Right lobe of liver (tissue), 6 donors: Measurements from ENCODE around the gene SNX32. TPM values are rescaled to one million over a fixed set of nuclear protein-coding genes. Genes with fewer than 3 reads are reported as not detected.
A peak's percentile ranks its signal among the peaks of the same experiment; 100 is the strongest.

Experiments
- ATAC-seq, 4 donors: fragments of 200-7000 bp; cut with Tn5 transposase; one replicate each; pipeline ENCODE4 v1.9.1; 2020; ENCODE audit warnings: mild to moderate bottlenecking in 4 of 4, moderate library complexity in 4 of 4
- DNase-seq, 3 donors: peaks; one replicate each; pipeline ENCODE4 v3.0.0-alpha.2; 2020
- H3K27ac ChIP-seq, 3 donors: fragments of 200-600 bp; one replicate each; pipeline ENCODE4 v1.8.0; 2022
- H3K27me3 ChIP-seq, 2 donors: fragments of 200-600 bp; one replicate each; pipeline ENCODE4 v1.8.0; 2022
- H3K36me3 ChIP-seq, 4 donors: fragments of 200-600 bp; sonication (generic) in 1 of 4; one replicate each; pipeline versions ENCODE4 v1.5.1 to v1.8.0; 2017 to 2022; ENCODE audit warnings: control low read depth in 1 of 4
- H3K4me1 ChIP-seq, 4 donors: fragments of 200-600 bp; sonication (generic) in 1 of 4; one replicate each; pipeline versions ENCODE4 v1.5.1 to v1.8.0; 2017 to 2022; ENCODE audit warnings: control low read depth in 1 of 4
- H3K4me3 ChIP-seq, 3 donors: fragments of 200-600 bp; one replicate each; pipeline ENCODE4 v1.8.0; 2022
- H3K9me3 ChIP-seq, 4 donors: fragments of 200-600 bp; sonication (generic) in 1 of 4; one replicate each; pipeline versions ENCODE4 v1.5.1 to v1.8.0; 2017 to 2022; ENCODE audit warnings: control low read depth in 1 of 4
- POLR2A ChIP-seq: fragments of 450-650 bp; IDR thresholded peaks from one replicate; pipeline ENCODE4 v1.6.1; 2017; ENCODE audit warnings: antibody characterized with exemption, mild to moderate bottlenecking
- WGBS: methylation state at CpG from one replicate; pipeline ENCODE4 v1.1.6; 2018; ENCODE audit warnings: low coverage, low lambda C conversion rate; ENCODE audit not compliant: insufficient coverage; ENCODE audit errors: missing lambda C conversion rate; 5-methylcytosine and 5-hydroxymethylcytosine counted together
- intact Hi-C, 2 donors: fragments of 100-400 bp; cut with DNase I; formaldehyde crosslinking; loops; one replicate each; pipeline versions ENCODE4 v1.11.2 to v1.14.1; 2022
- total RNA-seq, 6 experiments: library from RNA; depleted of rRNA in 2 of 6; stranded (reverse); fragments of >200 nt in 2 of 6; fragmentation: NEBNext Ultra II Directional in 3 of 6; extraction: Animal tissue kit (Norgen Biotek cat#: 25700) in 3 of 6; gene quantifications; one replicate each; pipeline versions ENCODE4 v1.1.0 to v1.2.4, GENCODE V29; 2016 to 2023
- TF ChIP-seq, protein P1 (sequence below), 4 donors: fragments of 200-600 bp in 3 of 4; fragments of 450-650 bp in 1 of 4; IDR thresholded peaks; one replicate each; pipeline versions ENCODE4 v1.5.1 to v1.8.0; 2016 to 2022; ENCODE audit warnings: antibody characterized with exemption in 4 of 4, mild to moderate bottlenecking in 2 of 4
- donor health status: DM: no; HTN: yes; CAD: no.
- donor health status: DM: no; HTN: no; CAD: no.
- donor health status: DM: no; HTN: no; CAD: no.
- donor health status: DM: no; HTN: yes; CAD: no.
- donor health status: DM: no; HTN: yes; CAD: no.

Gene SNX32
- total RNA-seq, 6 experiments from 2014 or later = 0.16 to 0.37 (median 0.31) TPM; not detected in 3

DNA sequence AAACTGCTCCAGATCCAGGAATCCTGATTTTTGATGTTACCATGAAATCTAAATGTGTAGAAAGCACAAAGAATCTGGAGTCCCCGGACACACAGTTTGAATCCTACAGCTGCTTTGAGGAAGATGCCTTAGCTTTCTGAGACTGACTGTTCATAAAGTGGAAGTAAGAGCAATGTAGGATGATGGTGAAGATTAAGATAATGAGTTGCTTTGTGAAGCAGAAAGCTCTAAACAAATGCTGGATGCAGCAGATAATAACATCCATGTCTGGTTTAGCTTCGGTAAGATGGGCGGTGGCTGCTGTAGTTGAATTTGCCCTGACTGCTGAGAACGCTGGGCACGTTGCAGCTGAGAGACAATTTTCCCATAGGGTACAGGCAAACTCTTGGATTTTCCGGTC, 26.8 kb upstream of the SNX32 start:
- TF ChIP-seq, protein P1, sequence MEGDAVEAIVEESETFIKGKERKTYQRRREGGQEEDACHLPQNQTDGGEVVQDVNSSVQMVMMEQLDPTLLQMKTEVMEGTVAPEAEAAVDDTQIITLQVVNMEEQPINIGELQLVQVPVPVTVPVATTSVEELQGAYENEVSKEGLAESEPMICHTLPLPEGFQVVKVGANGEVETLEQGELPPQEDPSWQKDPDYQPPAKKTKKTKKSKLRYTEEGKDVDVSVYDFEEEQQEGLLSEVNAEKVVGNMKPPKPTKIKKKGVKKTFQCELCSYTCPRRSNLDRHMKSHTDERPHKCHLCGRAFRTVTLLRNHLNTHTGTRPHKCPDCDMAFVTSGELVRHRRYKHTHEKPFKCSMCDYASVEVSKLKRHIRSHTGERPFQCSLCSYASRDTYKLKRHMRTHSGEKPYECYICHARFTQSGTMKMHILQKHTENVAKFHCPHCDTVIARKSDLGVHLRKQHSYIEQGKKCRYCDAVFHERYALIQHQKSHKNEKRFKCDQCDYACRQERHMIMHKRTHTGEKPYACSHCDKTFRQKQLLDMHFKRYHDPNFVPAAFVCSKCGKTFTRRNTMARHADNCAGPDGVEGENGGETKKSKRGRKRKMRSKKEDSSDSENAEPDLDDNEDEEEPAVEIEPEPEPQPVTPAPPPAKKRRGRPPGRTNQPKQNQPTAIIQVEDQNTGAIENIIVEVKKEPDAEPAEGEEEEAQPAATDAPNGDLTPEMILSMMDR (IDR thresholded peaks at IDR 0.05) = no peak
- TF ChIP-seq POLR2A = no peak
- ATAC-seq (no peak), DNase-seq (peak in 1 of 3 donors; percentile 11)
- Histone ChIP-seq H3K9me3 (no peaks in the 10 kb centered on the region), H3K27me3 (no peaks in the 10 kb centered on the region), H3K4me1 (no peaks in the 10 kb centered on the region), H3K27ac (no peak overlapping the region), H3K36me3 (no peaks in the 10 kb centered on the region), H3K4me3 (no peak overlapping the region)
- 49% methylated on average over 5 of the region's 6 CpGs for WGBS
- intact Hi-C loops = no loop called here

DNA sequence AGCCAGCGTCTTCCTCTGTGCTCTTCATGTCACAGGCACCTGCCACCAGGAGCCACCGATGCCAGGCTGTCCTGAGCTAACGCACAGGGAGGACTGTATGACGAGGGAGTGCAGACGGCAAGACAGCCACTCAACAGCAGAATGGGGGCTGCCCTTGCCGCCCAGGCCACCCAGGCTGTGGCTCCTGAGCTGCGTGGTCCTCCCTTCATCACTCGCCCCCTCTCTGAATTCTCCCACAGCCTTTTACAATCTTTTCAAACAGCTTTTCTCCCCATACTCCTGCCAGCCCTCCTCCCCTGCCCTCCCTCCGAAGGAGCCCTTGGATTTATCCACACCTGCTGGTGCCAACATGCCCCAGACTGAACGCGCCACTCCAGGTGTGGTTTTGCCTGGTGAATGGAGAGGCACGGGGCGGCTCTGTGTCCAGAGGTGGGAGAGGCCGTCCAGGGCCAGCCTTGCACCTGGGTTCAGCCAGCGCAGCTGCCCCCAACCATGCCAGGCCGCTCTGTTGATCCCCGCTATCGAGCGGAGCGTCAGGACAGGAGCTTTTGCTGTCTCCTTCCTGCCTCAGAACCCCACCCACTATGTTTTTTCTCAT, 24.9 kb upstream of the SNX32 start:
- Histone ChIP-seq H3K9me3 (no peaks in the 10 kb centered on the region), H3K4me1 (no peaks in the 10 kb centered on the region), H3K27me3 (no peaks in the 10 kb centered on the region), H3K27ac (no peak overlapping the region), H3K4me3 (no peak overlapping the region), H3K36me3 (no peaks in the 10 kb centered on the region)
- ATAC-seq (peak in 1 of 4 donors; percentile 27), DNase-seq (peak in 1 of 3 donors; percentile 34)
- intact Hi-C loops = no loop called here
- WGBS = 70% methylated on average over 16 of the region's 20 CpGs
- no peak for TF ChIP-seq POLR2A
- TF ChIP-seq, protein P1 (IDR thresholded peaks at IDR 0.05) = no peak

DNA sequence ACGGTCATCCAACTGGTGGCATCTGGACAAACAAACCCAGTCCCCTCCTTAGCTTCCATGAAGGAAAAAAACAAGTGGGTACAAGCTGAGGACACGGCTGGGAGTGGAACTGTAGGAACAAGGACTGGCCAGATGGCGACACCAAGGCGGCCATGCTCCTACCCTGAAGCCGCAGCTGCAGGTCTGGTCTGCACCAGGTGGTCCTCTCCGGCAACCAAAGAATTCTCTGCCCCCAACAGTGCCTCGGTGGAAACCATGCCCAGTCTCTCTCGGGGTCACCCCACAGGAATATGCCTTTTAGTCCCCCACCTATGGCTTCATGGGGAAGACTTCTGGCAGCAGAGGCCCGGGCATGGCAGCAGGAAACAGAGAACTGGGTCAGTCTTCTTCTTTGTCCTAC, 24.3 kb upstream of the SNX32 start:
- Histone ChIP-seq H3K4me3 (no peak overlapping the region), H3K27me3 (no peaks in the 10 kb centered on the region), H3K36me3 (no peaks in the 10 kb centered on the region), H3K9me3 (no peaks in the 10 kb centered on the region), H3K27ac (no peak overlapping the region), H3K4me1 (no peaks in the 10 kb centered on the region)
- intact Hi-C loops = no loop called here
- 33% methylated on average over 1 of the region's 9 CpGs for WGBS
- DNase-seq (peak in 1 of 3 donors; percentile 35), ATAC-seq (no peak)
- no peak for TF ChIP-seq POLR2A
- TF ChIP-seq, protein P1 (IDR thresholded peaks at IDR 0.05) = no peak

DNA sequence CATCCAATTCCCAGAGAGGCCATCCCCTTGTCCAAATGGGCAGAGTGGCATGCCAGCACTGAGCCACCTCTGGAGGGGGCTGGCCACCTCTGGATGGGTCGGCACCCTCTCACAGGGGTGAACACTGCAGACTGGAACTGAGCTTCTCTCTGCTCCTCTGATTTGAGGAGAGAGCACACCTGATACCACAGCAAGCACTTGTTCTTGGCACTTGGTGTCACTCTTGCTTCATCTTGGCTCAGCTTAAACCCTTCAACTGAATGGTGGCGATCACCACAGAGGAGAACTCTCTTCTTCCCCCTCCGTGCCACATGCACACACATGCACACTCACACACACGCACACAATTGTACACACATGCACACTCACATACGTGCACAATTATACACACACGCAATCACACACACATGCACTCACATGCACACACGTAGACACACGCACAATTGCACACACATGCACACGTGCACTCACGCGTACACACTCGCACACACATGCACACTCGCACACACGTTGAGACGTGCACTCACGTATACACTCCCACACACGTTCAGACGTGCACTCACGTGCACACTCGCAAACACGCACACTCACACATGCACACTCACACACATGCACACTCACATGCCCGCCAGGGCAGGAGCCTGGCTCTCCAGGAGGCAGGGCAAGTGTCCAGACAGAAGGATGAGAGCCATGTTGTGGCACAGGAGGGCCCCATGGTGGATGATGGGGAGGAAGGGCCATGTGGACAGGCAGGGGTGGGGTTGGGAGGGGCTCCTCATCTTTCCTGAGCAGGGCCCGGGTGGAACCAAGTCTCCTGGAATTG, 23.5 kb upstream of the SNX32 start:
- intact Hi-C loops = loop anchor here in 1 of 2 donors (10.0 kb wide), 2 partner anchors 95 to 185 kb away; partner anchors contain the start of gene KAT5
- WGBS = 70% methylated on average over 13 of the region's 23 CpGs
- Histone ChIP-seq H3K27me3 (no peaks in the 10 kb centered on the region), H3K36me3 (no peaks in the 10 kb centered on the region), H3K9me3 (no peaks in the 10 kb centered on the region), H3K4me1 (no peaks in the 10 kb centered on the region), H3K27ac (no peak overlapping the region), H3K4me3 (no peak overlapping the region)
- TF ChIP-seq, protein P1 (IDR thresholded peaks at IDR 0.05) = no peak
- TF ChIP-seq POLR2A = no peak
- DNase-seq (peak in 1 of 3 donors; percentile 28), ATAC-seq (peak; percentile 17 to 46 (median 35))
